ENCODE measurements around the gene CACNA1A. TPM values are rescaled to one million over a fixed set of nuclear protein-coding genes. Genes with fewer than 3 reads are reported as not detected.

Gene CACNA1A
- total and polyA plus RNA-seq, 2 of the 4 experiments (the other 2 are of a cell fraction), result 5.9 to 15.0 TPM

DNA sequence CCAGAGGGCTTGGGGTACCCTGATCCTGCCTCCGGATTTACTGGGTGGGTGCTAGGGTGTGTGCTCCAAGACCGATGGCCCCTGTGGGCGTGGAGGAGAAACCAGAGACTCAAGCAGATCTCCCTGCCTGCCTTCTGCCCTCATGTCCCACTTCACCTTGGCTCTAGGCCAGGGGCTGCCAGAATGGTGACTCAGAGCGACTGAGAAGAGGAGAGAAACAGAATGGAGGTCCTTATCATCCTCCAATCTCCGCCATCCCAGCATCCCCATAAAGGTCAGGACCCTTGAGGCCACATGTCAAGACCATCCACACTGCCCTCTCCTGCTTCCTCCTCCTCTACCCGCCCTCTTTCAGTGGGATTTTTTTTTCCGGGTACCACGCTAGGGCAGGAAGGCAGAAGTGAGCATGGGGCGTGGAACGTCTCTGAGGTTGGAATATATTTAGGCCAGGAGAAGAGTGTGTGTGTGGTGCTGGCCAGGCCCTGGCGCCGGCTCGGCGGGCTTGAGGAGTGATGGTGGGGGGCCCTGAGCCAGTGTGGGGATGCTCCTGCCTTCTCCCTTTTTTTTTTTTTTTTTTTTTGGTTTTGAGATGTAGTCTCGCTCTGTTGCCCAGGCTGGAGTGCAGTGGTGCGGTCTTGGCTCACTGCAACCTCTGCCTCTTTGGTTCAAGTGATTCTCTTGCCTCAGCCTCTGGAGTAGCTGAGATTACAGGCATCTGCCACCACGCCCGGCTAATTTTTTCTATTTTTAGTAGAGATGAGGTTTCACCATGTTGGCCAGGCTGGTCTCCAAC is 333.7 kb downstream of the CACNA1A start:
- no TSS peak for BruUV-seq (replicated peaks)
- ATAC-seq (ENCODE audit: low read depth), result peak; percentile 37

More for the DNA sequence above, 333.7 kb downstream of the CACNA1A start:
- in situ Hi-C loops (cut with MboI; ENCODE audit: low sequenced_read_pairs), result no loop called here
- peaks cover 16% of the 10 kb centered on the region for H3K4me1 ChIP-seq (ENCODE audit: control insufficient read depth, insufficient read depth, low read length)
- peak overlapping the region; percentile 94 for H2BK20ac ChIP-seq (ENCODE audit: low read depth, low read length)
- ChIA-PET POLR2A (ENCODE audit: unreplicated experiment) (no interaction called here), CTCF (interaction anchor here (0.6 kb wide), 1 partner anchor 23 kb away, joined by 3 read pairs; no protein-coding TSS in a partner anchor)
- H3K4me3 ChIP-seq (ENCODE audit: insufficient read depth, low read depth, low read length), result no peak overlapping the region
- no peaks in the 10 kb centered on the region for H3K36me3 ChIP-seq (ENCODE audit: control insufficient read depth, insufficient read depth, low read length)
- H4K5ac ChIP-seq (ENCODE audit: low read depth, low read length), result peak overlapping the region; percentile 80
- H3K56ac ChIP-seq (ENCODE audit: extremely low read depth, insufficient read depth, low read length), result no peak overlapping the region
- peak overlapping the region; percentile 40; the same call in 1 of the 2 replicates for H3K4me2 ChIP-seq (ENCODE audit: low read depth, low read length)
- peak overlapping the region; percentile 66 for H3K14ac ChIP-seq (replicated peaks; ENCODE audit: low read depth, low read length)
- no peak overlapping the region for H3K9ac ChIP-seq (ENCODE audit: low read depth, low read length)
- peak overlapping the region; percentile 42 for H3K18ac ChIP-seq (ENCODE audit: low read depth, low read length)
- dilution Hi-C loops (cut with HindIII; ENCODE audit: low sequenced_read_pairs, unreplicated experiment), result no loop called here
- no peaks in the 10 kb centered on the region for H3K27me3 ChIP-seq (ENCODE audit: control insufficient read depth, insufficient read depth, low read length)
- H3K9me3 ChIP-seq (ENCODE audit: control insufficient read depth, insufficient read depth, low read length), result no peaks in the 10 kb centered on the region
- peak overlapping the region; percentile 59; the same call in 1 of the 2 replicates for H3K23ac ChIP-seq (ENCODE audit: low read depth, low read length)
- H2AFZ ChIP-seq (replicated peaks; ENCODE audit: low read length, poor library complexity), result peak overlapping the region; percentile 71
- intact Hi-C loops (cut with micrococcal nuclease), result no loop called here
- H3K27ac ChIP-seq (ENCODE audit: insufficient read depth, low read length), result peak overlapping the region; percentile 70
- peak overlapping the region; percentile 96 for H2AK9ac ChIP-seq (replicated peaks; ENCODE audit: low read depth, low read length, poor library complexity)
- H2BK15ac ChIP-seq (ENCODE audit: low read depth, low read length), result peak overlapping the region; percentile 93
- H2BK5ac ChIP-seq (ENCODE audit: low read depth, low read length, poor library complexity, severe bottlenecking), result peak overlapping the region; percentile 77
- peak; percentile 83 for DNase-seq
- H3K4ac ChIP-seq (ENCODE audit: low read depth, low read length), result peak overlapping the region; percentile 93
- peak overlapping the region; percentile 98 for H4K91ac ChIP-seq (ENCODE audit: insufficient read depth, low read depth, low read length)
- WGBS, 2 experiments (ENCODE audit: extremely low coverage in 2 of 2, insufficient read length in 1 of 2), result no CpG with 5 or more reads among the region's 18 CpGs
- peak overlapping the region; percentile 94 for H2BK120ac ChIP-seq (ENCODE audit: low read depth, low read length)
- peaks cover 0 to 41% of the 10 kb centered on the region in 2 experiments; a peak in 2 of 4 replicates for H3K79me1 ChIP-seq (ENCODE audit: low read depth in 1 of 2, low read length in 2 of 2)
- H4K20me1 ChIP-seq (ENCODE audit: insufficient read depth, low read length), result no peaks in the 10 kb centered on the region
- peaks cover 19% of the 10 kb centered on the region for H3K9me1 ChIP-seq (ENCODE audit: insufficient read depth, low read length)
- no peak for TF ChIP-seq MXI1 (IDR thresholded peaks at IDR 0.05; ENCODE audit: borderline replicate concordance, low read depth, low read length)
- peak; percentile 46; the same call in 1 of the 2 replicates for TF ChIP-seq FOS (IDR thresholded peaks at IDR 0.05; ENCODE audit: low read depth, low read length)
- peak overlapping the region; percentile 94 for H2AK5ac ChIP-seq (ENCODE audit: low read depth, low read length)
- peak overlapping the region; percentile 81 to 90 for H4K8ac ChIP-seq (ENCODE audit: low read depth in 2 of 2, low read length in 2 of 2)

All from IMR-90 (cell line).